HCT116 (cell line): Measurements from ENCODE around the gene SPOCD1. TPM values are rescaled to one million over a fixed set of nuclear protein-coding genes. Genes with fewer than 3 reads are reported as not detected.

Experiments used
- ATAC-seq: fragments of 200-7000 bp; cut with Tn5 transposase; 2 replicates; pipeline ENCODE4 v1.9.1; 2020; ENCODE audit warnings: mild to moderate bottlenecking, moderate library complexity
- BruUV-seq: library from RNA; stranded (reverse); fragments of 400-500 nt; replicated peaks from 2 replicates; lab custom pipeline; 2021; lab: Mats Ljungman, UMichigan
- CTCF ChIA-PET: fragments of 300-600 bp; sonication (Branson Sonifier 250); formaldehyde crosslinking; loops from one replicate; lab custom pipeline; 2021; ENCODE audit warnings: antibody characterized with exemption; lab: Charles Lee
- POLR2A ChIA-PET: fragments of 300-600, 350-600 bp; sonication (Branson Sonifier 250); formaldehyde crosslinking; loops from one replicate; lab custom pipeline; 2021; ENCODE audit warnings: antibody characterized with exemption; lab: Charles Lee
- RAD21 ChIA-PET, 2 experiments: fragments of 300-600 bp; sonication (Branson Sonifier 250); formaldehyde crosslinking; loops; one replicate each; lab custom pipeline; 2023; ENCODE audit warnings: low total read pairs in 2 of 2; ENCODE audit not compliant: uncharacterized antibody in 2 of 2, unreplicated experiment in 2 of 2, low non-redundant PET in 1 of 2; lab: Charles Lee
- DNase-seq: peaks from one replicate; pipeline ENCODE4 v3.0.0-alpha.2; 2010; ENCODE audit warnings: low read depth, low spot score
- H2AFZ ChIP-seq: fragments of 200-600 bp; shearing (Covaris generic), sonication (generic); 2 replicates; pipeline ENCODE4 v1.6.1; 2017; ENCODE audit warnings: low read depth, mixed run types, mixed read lengths, antibody characterized with exemption, low read length; ENCODE audit not compliant: poor library complexity, severe bottlenecking
- H3K27ac ChIP-seq: 2 replicates; pipeline ENCODE4 v1.5.1; 2012; ENCODE audit warnings: low read depth, low read length
- H3K27me3 ChIP-seq: fragments of 200-600 bp; sonication (generic); 2 replicates; pipeline ENCODE4 v1.6.1; 2016; ENCODE audit warnings: mixed run types, low read length, mixed read lengths; ENCODE audit not compliant: insufficient read depth
- H3K36me3 ChIP-seq, 2 experiments: fragments of 200-500 bp in 1 of 2; fragments of 200-600 bp in 1 of 2; sonication (Bioruptor generic) in 1 of 2; sonication (generic) in 1 of 2; 2 replicates each; pipeline versions ENCODE4 v1.5.1 to v1.6.1; 2014 to 2016; ENCODE audit warnings: low read length in 2 of 2, inconsistent platforms in 1 of 2, mixed read lengths in 1 of 2, mixed run types in 1 of 2; ENCODE audit not compliant: insufficient read depth in 2 of 2, control insufficient read depth in 1 of 2
- H3K4me1 ChIP-seq, 2 experiments: fragments of 200-600 bp in 1 of 2; sonication (generic) in 1 of 2; 2 replicates each; pipeline versions ENCODE4 v1.5.1 to v1.6.1; 2012 to 2017; ENCODE audit warnings: low read length in 2 of 2, inconsistent platforms in 1 of 2, mild to moderate bottlenecking in 1 of 2, mixed read lengths in 1 of 2, mixed run types in 1 of 2, moderate library complexity in 1 of 2; ENCODE audit not compliant: insufficient read depth in 2 of 2, control insufficient read depth in 1 of 2
- H3K4me2 ChIP-seq: fragments of 200-600 bp; sonication (generic); 2 replicates; pipeline ENCODE4 v1.6.1; 2017; ENCODE audit warnings: mixed run types, low read length, mixed read lengths
- H3K4me3 ChIP-seq, 2 experiments: fragments of 200-600 bp in 1 of 2; sonication (generic) in 1 of 2; replicated peaks in 1 of 2; 2 replicates each; pipeline ENCODE4 v1.5.1; 2011 to 2016; ENCODE audit warnings: low read length in 2 of 2, control low read depth in 1 of 2, low read depth in 1 of 2, mild to moderate bottlenecking in 1 of 2, mixed read lengths in 1 of 2, mixed run types in 1 of 2
- H3K79me2 ChIP-seq: fragments of 200-600 bp; sonication (generic); 2 replicates; pipeline ENCODE4 v1.6.1; 2017; ENCODE audit warnings: mild to moderate bottlenecking, mixed run types, low read length, moderate library complexity, mixed read lengths; ENCODE audit not compliant: insufficient read depth
- H3K9ac ChIP-seq: fragments of 200-600 bp; sonication (generic); 2 replicates; pipeline ENCODE4 v1.6.1; 2016; ENCODE audit warnings: low read length, mixed read lengths
- H3K9me2 ChIP-seq: fragments of 200-600 bp; sonication (generic), shearing (Covaris generic); 2 replicates; pipeline ENCODE4 v1.6.1; 2017; ENCODE audit warnings: mixed run types, mild to moderate bottlenecking, moderate library complexity; ENCODE audit not compliant: insufficient read depth
- H3K9me3 ChIP-seq, 2 experiments: fragments of 200-500 bp in 1 of 2; fragments of 200-600 bp in 1 of 2; sonication (Bioruptor generic) in 1 of 2; sonication (generic) in 1 of 2; 2 replicates each; pipeline ENCODE4 v1.6.1; 2014 to 2017; ENCODE audit warnings: low read length in 2 of 2, mixed read lengths in 2 of 2, inconsistent platforms in 1 of 2, low read depth in 1 of 2, mild to moderate bottlenecking in 1 of 2, mixed run types in 1 of 2, moderate library complexity in 1 of 2; ENCODE audit not compliant: control insufficient read depth in 1 of 2, insufficient read depth in 1 of 2
- H4K20me1 ChIP-seq: fragments of 200-600 bp; sonication (generic), shearing (Covaris generic); 2 replicates; pipeline ENCODE4 v1.6.1; 2017; ENCODE audit warnings: mixed run types, mild to moderate bottlenecking, moderate library complexity; ENCODE audit not compliant: insufficient read depth
- CTCF ChIP-seq, 3 experiments: fragments of 200-600 bp in 1 of 3; sonication (generic) in 1 of 3; IDR thresholded peaks in 2 of 3; conservative IDR thresholded peaks in 1 of 3; 2 replicates each; pipeline ENCODE4 v1.5.1; 2012 to 2017; ENCODE audit warnings: low read depth in 2 of 3, low read length in 2 of 3, antibody characterized with exemption in 1 of 3, borderline replicate concordance in 1 of 3, control low read depth in 1 of 3, mild to moderate bottlenecking in 1 of 3, mixed read lengths in 1 of 3, mixed run types in 1 of 3, moderate library complexity in 1 of 3; ENCODE audit not compliant: insufficient read depth in 1 of 3
- POLR2A ChIP-seq: IDR thresholded peaks from 2 replicates; pipeline ENCODE4 v1.7.0; 2011; ENCODE audit warnings: borderline replicate concordance; ENCODE audit not compliant: insufficient read depth, insufficient read length; ENCODE audit errors: extremely low read depth
- TCF7L2 ChIP-seq: IDR thresholded peaks from 2 replicates; pipeline ENCODE4 v1.7.0; 2011; ENCODE audit warnings: borderline replicate concordance, inconsistent platforms; ENCODE audit not compliant: insufficient read depth, insufficient read length; ENCODE audit errors: extremely low read depth
- YY1 ChIP-seq: IDR thresholded peaks from 2 replicates; pipeline ENCODE4 v1.6.1; 2011; ENCODE audit warnings: low read length, low read depth, moderate library complexity, mild to moderate bottlenecking; ENCODE audit not compliant: insufficient replicate concordance; ENCODE audit errors: extremely low read depth
- ZFX ChIP-seq: fragments of 450-650 bp; IDR thresholded peaks from 2 replicates; pipeline ENCODE4 v1.6.1; 2017
- ZNF274 ChIP-seq: fragments of 200-500 bp; sonication (Bioruptor generic); IDR thresholded peaks from 2 replicates; pipeline ENCODE4 v1.6.1; 2014; ENCODE audit warnings: mild to moderate bottlenecking, low read depth, low read length, inconsistent platforms
- intact Hi-C: fragments of 100-400 bp; cut with micrococcal nuclease; formaldehyde crosslinking; loops from 2 replicates; pipeline ENCODE4 v1.10.0; 2022
- total RNA-seq: library from RNA; stranded (reverse); gene quantifications from one replicate; pipeline ENCODE4 v1.2.1, GENCODE V29; 2021; ENCODE audit not compliant: unreplicated experiment
- TF ChIP-seq, protein P1 (sequence below): IDR thresholded peaks from 2 replicates; pipeline ENCODE4 v1.6.1; 2012

Gene SPOCD1
- total RNA-seq, 1 experiment from 2014 or later = 5.0 TPM

GRCh38 chr1:31775210-31775999 lies 40.4 kb downstream of the SPOCD1 start:
- RAD21 ChIA-PET = no interaction called here
- Histone ChIP-seq H3K79me2 (no peaks in the 10 kb centered on the region), H3K9me3 (no peaks in the 10 kb centered on the region), H3K4me3 (no peak overlapping the region), H3K9ac (no peak overlapping the region), H3K4me2 (no peak overlapping the region), H4K20me1 (no peaks in the 10 kb centered on the region), H3K36me3 (no peaks in the 10 kb centered on the region), H3K27ac (no peak overlapping the region), H2AFZ (no peak overlapping the region), H3K9me2 (no peaks in the 10 kb centered on the region), H3K4me1 (peaks cover 0 to 2% of the 10 kb centered on the region in 2 experiments; a peak in 2 of 4 replicates), H3K27me3 (no peaks in the 10 kb centered on the region; the same call in 1 of the 2 replicates)
- BruUV-seq = no TSS peak
- intact Hi-C loops = no loop called here
- TF ChIP-seq YY1 (no peak), POLR2A (no peak), CTCF (IDR thresholded peaks at IDR 0.05 in 2 of 3, conservative IDR thresholded peaks at IDR 0.05 in 1 of 3; ENCODE audit: borderline replicate concordance in 1 of 3, insufficient read depth in 1 of 3, low read depth in 2 of 3, low read length in 2 of 3) (no peak), ZNF274 (no peak)
- ATAC-seq (no peak), DNase-seq (no peak)
- POLR2A ChIA-PET = no interaction called here
- CTCF ChIA-PET = no interaction called here

DNA sequence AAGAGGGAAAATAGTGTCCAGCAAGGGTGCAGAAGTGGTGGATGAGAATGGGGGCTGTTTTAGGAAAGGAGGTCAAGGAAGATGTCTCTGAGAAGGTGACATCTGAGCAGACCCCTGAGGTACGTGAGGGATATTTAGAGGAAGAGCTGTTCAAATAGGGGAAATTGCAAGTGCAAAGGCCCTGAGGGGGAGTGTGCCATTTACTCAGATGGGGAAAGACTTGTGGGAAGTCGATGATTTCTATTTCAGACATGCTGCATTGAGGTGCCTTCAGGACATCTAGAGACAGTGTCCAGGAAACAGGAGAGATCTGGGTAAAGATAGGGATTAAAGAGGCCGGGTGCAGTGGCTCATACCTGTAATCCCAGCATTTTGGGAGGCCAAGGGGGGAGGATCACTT lies 41.3 kb downstream of the SPOCD1 start:
- H3K27ac ChIP-seq = no peak overlapping the region
- H3K36me3 ChIP-seq = no peaks in the 10 kb centered on the region
- ChIA-PET POLR2A (no interaction called here), RAD21 (no interaction called here), CTCF (no interaction called here)
- TF ChIP-seq TCF7L2 = no peak
- no peak for TF ChIP-seq POLR2A
- no peak for TF ChIP-seq ZFX
- TF ChIP-seq, protein P1, sequence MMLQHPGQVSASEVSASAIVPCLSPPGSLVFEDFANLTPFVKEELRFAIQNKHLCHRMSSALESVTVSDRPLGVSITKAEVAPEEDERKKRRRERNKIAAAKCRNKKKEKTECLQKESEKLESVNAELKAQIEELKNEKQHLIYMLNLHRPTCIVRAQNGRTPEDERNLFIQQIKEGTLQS = no peak
- TF ChIP-seq YY1 = no peak
- H3K4me3 ChIP-seq = no peak overlapping the region
- no peaks in the 10 kb centered on the region for H3K79me2 ChIP-seq
- ATAC-seq (no peak), DNase-seq (no peak)
- H2AFZ ChIP-seq = no peak overlapping the region
- H3K27me3 ChIP-seq = no peaks in the 10 kb centered on the region; the same call in 1 of the 2 replicates
- H3K4me2 ChIP-seq = no peak overlapping the region
- no peaks in the 10 kb centered on the region for H3K9me2 ChIP-seq
- BruUV-seq = no TSS peak
- H3K4me1 ChIP-seq = no peaks in the 10 kb centered on the region; a peak in 2 of 4 replicates
- intact Hi-C loops = no loop called here
- H4K20me1 ChIP-seq = no peaks in the 10 kb centered on the region
- H3K9me3 ChIP-seq = no peaks in the 10 kb centered on the region
- H3K9ac ChIP-seq = no peak overlapping the region
